ENCODE measurements around the gene LMX1A. TPM values are rescaled to one million over a fixed set of nuclear protein-coding genes. Genes with fewer than 3 reads are reported as not detected.

LMX1A gene
- total RNA-seq, 2 experiments from 2014 or later: not detected

- no peaks in the 10 kb centered on the region for H3K9me3 Mint-ChIP-seq (ENCODE audit: insufficient read depth)
- H3K36me3 Mint-ChIP-seq (ENCODE audit: low read depth): no peaks in the 10 kb centered on the region
- ATAC-seq (no peak), DNase-seq (no peak)
- ChIA-PET POLR2A (no interaction called here), CTCF (interaction anchor here (3.7 kb wide), 1 partner anchor 24 kb away, joined by 23 read pairs; no protein-coding TSS in a partner anchor)
- no peaks in the 10 kb centered on the region for H3K4me1 Mint-ChIP-seq (ENCODE audit: low read depth)
- no peak overlapping the region for H3K27ac Mint-ChIP-seq
- peaks cover 40% of the 10 kb centered on the region for H3K27me3 Mint-ChIP-seq (ENCODE audit: low read depth)
- no peak overlapping the region for H3K4me3 Mint-ChIP-seq
Measured at GRCh38 chr1:165344198-165344597, 12.3 kb downstream of the LMX1A start.

GRCh38 chr1:165342587-165342986 is 13.9 kb downstream of the LMX1A start:
- no peak for ATAC-seq
- no peaks in the 10 kb centered on the region for H3K9me3 Mint-ChIP-seq (ENCODE audit: insufficient read depth)
- no peaks in the 10 kb centered on the region for H3K36me3 Mint-ChIP-seq (ENCODE audit: low read depth)
- POLR2A ChIA-PET: no interaction called here
- DNase-seq: no peak
- CTCF ChIA-PET: interaction anchor here (3.7 kb wide), 1 partner anchor 26 kb away, joined by 23 read pairs; no protein-coding TSS in a partner anchor
- no peak overlapping the region for H3K4me3 Mint-ChIP-seq
- peaks cover 30% of the 10 kb centered on the region for H3K27me3 Mint-ChIP-seq (ENCODE audit: low read depth)
- no peak overlapping the region for H3K27ac Mint-ChIP-seq
- no peaks in the 10 kb centered on the region for H3K4me1 Mint-ChIP-seq (ENCODE audit: low read depth)

- H3K27me3 Mint-ChIP-seq (ENCODE audit: low read depth): peaks cover 26% of the 10 kb centered on the region
- ATAC-seq: no peak
- DNase-seq: no peak
- H3K36me3 Mint-ChIP-seq (ENCODE audit: low read depth): no peaks in the 10 kb centered on the region
- H3K9me3 Mint-ChIP-seq (ENCODE audit: insufficient read depth): no peaks in the 10 kb centered on the region
- ChIA-PET POLR2A (no interaction called here), CTCF (interaction anchor here (3.7 kb wide), 1 partner anchor 26 kb away, joined by 23 read pairs; no protein-coding TSS in a partner anchor)
- no peak overlapping the region for H3K27ac Mint-ChIP-seq
- H3K4me1 Mint-ChIP-seq (ENCODE audit: low read depth): no peaks in the 10 kb centered on the region
- H3K4me3 Mint-ChIP-seq: no peak overlapping the region
Measured at GRCh38 chr1:165342168-165342567, 14.3 kb downstream of the LMX1A start.

DNA sequence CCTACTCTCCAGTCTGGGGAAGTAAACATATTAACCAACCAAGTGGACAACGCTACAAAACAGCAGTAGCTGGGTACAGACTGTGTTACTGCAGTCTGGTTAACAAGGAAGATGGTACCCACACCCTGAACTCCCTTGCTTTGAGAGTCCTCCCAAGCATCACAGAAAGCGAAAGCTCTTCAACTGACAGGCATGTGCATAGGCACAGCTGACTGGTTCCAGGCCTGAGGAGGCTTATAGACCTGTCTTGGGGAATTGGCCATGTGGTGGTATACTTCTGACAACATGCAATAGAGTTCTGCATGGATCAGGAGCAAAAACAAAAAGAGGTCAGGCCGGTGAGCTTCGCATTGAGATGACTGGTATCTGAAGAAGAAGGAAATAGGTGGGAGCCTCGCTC is 17.4 kb downstream of the LMX1A start:
- Mint-ChIP-seq H3K27ac (no peak overlapping the region), H3K4me1 (ENCODE audit: low read depth) (no peaks in the 10 kb centered on the region), H3K9me3 (ENCODE audit: insufficient read depth) (no peaks in the 10 kb centered on the region), H3K4me3 (no peak overlapping the region), H3K36me3 (ENCODE audit: low read depth) (no peaks in the 10 kb centered on the region), H3K27me3 (ENCODE audit: low read depth) (peaks cover 11% of the 10 kb centered on the region)
- CTCF ChIA-PET: interaction anchor here (1.0 to 1.3 kb wide), 2 partner anchors 28 to 30 kb away, joined by 3 read pairs; no protein-coding TSS in a partner anchor
- ATAC-seq: no peak
- POLR2A ChIA-PET: no interaction called here
- no peak for DNase-seq

- DNase-seq: no peak
- ChIA-PET CTCF (no interaction called here), POLR2A (no interaction called here)
- Mint-ChIP-seq H3K27me3 (ENCODE audit: low read depth) (peaks cover 7% of the 10 kb centered on the region), H3K4me1 (ENCODE audit: low read depth) (no peaks in the 10 kb centered on the region), H3K27ac (no peak overlapping the region), H3K4me3 (no peak overlapping the region), H3K36me3 (ENCODE audit: low read depth) (no peaks in the 10 kb centered on the region), H3K9me3 (ENCODE audit: insufficient read depth) (no peaks in the 10 kb centered on the region)
- no peak for ATAC-seq
Measured at GRCh38 chr1:165330483-165330882, 26.0 kb downstream of the LMX1A start.

DNA sequence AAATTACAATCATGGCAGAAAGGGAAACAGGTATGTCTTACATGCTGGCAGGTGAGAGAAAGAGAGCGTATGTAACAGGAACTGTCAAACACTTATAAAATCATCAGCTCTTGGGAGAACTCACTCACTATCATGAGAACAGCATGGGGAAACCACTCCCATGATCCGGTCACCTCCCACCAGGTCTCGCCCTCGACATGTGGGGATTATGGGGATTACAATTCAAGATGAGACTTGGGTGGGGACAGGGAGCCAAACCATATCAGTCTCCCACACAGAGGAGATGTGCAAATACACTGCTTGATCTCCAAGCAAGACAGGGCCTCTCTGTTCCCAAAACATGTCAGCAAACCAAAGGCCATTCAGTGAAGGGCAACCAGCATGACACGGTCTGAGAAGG is 27.4 kb downstream of the LMX1A start:
- Mint-ChIP-seq H3K27me3 (ENCODE audit: low read depth) (peaks cover 11% of the 10 kb centered on the region), H3K27ac (no peak overlapping the region), H3K9me3 (ENCODE audit: insufficient read depth) (no peaks in the 10 kb centered on the region), H3K4me1 (ENCODE audit: low read depth) (no peaks in the 10 kb centered on the region), H3K36me3 (ENCODE audit: low read depth) (no peaks in the 10 kb centered on the region), H3K4me3 (no peak overlapping the region)
- ATAC-seq (no peak), DNase-seq (no peak)
- CTCF ChIA-PET: no interaction called here
- POLR2A ChIA-PET: no interaction called here

- Mint-ChIP-seq H3K9me3 (ENCODE audit: insufficient read depth) (no peaks in the 10 kb centered on the region), H3K4me3 (no peak overlapping the region), H3K27ac (no peak overlapping the region), H3K27me3 (ENCODE audit: low read depth) (peaks cover 11% of the 10 kb centered on the region), H3K4me1 (ENCODE audit: low read depth) (no peaks in the 10 kb centered on the region), H3K36me3 (ENCODE audit: low read depth) (no peaks in the 10 kb centered on the region)
- POLR2A ChIA-PET: no interaction called here
- CTCF ChIA-PET: no interaction called here
- DNase-seq (no peak), ATAC-seq (no peak)
Measured at GRCh38 chr1:165328136-165328535, 28.4 kb downstream of the LMX1A start.

GRCh38 chr1:165327538-165327937 is 29.0 kb downstream of the LMX1A start:
- POLR2A ChIA-PET: no interaction called here
- H3K36me3 Mint-ChIP-seq (ENCODE audit: low read depth): no peaks in the 10 kb centered on the region
- DNase-seq (no peak), ATAC-seq (no peak)
- H3K4me3 Mint-ChIP-seq: no peak overlapping the region
- no peaks in the 10 kb centered on the region for H3K4me1 Mint-ChIP-seq (ENCODE audit: low read depth)
- CTCF ChIA-PET: no interaction called here
- H3K27ac Mint-ChIP-seq: no peak overlapping the region
- peaks cover 11% of the 10 kb centered on the region for H3K27me3 Mint-ChIP-seq (ENCODE audit: low read depth)
- no peaks in the 10 kb centered on the region for H3K9me3 Mint-ChIP-seq (ENCODE audit: insufficient read depth)

DNA sequence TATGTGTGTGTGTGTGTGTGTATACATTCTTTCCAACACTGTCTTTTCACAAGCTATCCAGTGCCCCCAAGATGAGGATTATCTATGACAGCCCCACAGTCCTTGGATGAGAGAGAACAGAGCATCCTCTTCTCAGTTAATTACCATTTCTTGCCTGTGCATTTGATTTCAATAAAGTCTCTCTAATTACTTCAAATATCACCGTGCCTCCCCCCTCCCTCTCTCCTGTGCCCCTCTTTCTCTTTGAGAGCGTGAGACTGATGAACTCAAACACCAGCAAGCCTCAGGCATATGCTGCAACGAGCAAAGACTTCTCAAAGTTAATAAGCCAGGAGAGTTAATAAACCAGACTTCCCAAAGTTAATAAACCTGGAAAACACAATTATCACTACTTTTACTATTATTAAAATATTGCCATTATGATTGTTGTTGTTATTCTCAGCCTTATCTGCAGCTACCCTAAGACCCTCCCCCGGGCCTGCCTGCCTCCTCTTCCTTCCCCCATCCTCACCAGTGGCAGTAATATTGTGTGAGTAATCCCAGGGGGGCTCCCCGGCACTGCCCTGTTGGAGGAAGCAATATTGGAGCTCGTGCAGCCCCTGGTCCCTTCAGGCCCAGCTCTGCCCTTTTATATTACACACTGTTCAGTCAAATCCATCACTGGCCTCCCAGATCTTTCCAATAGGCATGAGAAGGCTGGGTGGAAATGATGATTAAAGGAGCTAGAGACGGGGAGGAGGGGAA is 30.9 kb downstream of the LMX1A start:
- Mint-ChIP-seq H3K9me3 (ENCODE audit: insufficient read depth) (no peaks in the 10 kb centered on the region), H3K27ac (no peak overlapping the region), H3K4me3 (no peak overlapping the region), H3K36me3 (ENCODE audit: low read depth) (no peaks in the 10 kb centered on the region), H3K4me1 (ENCODE audit: low read depth) (no peaks in the 10 kb centered on the region), H3K27me3 (ENCODE audit: low read depth) (peaks cover 17% of the 10 kb centered on the region)
- DNase-seq (no peak), ATAC-seq (no peak)
- ChIA-PET CTCF (no interaction called here), POLR2A (interaction anchor here (0.7 kb wide), 1 partner anchor 22 kb away, joined by 3 read pairs; no protein-coding TSS in a partner anchor)

GRCh38 chr1:165324050-165324449 is 32.5 kb downstream of the LMX1A start:
- Mint-ChIP-seq H3K4me1 (ENCODE audit: low read depth) (no peaks in the 10 kb centered on the region), H3K36me3 (ENCODE audit: low read depth) (no peaks in the 10 kb centered on the region), H3K4me3 (no peak overlapping the region), H3K27ac (no peak overlapping the region), H3K27me3 (ENCODE audit: low read depth) (peaks cover 14% of the 10 kb centered on the region), H3K9me3 (ENCODE audit: insufficient read depth) (no peaks in the 10 kb centered on the region)
- ChIA-PET POLR2A (no interaction called here), CTCF (no interaction called here)
- ATAC-seq (no peak), DNase-seq (no peak)

DNA sequence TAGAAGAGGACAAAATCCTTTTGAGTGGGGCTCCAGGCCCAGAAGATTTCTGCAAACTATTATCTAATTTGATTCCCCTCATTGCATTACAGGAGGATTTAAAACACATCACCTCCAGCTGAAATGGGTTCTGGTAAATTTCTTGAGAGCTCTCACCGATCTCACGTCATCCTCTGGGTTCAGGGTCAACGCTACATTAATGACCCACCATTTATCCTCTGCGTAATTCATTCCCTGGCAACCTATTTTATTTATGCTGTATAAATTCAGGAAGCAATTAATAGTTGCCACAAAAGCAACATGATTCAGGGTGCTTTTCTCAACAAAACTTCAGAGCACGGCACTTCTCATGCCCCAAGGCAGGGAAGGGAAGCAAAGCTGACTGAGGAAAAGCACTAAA is 38.9 kb downstream of the LMX1A start:
- peaks cover 8% of the 10 kb centered on the region for H3K27me3 Mint-ChIP-seq (ENCODE audit: low read depth)
- H3K4me1 Mint-ChIP-seq (ENCODE audit: low read depth): no peaks in the 10 kb centered on the region
- H3K4me3 Mint-ChIP-seq: no peak overlapping the region
- no peaks in the 10 kb centered on the region for H3K36me3 Mint-ChIP-seq (ENCODE audit: low read depth)
- DNase-seq: no peak
- H3K9me3 Mint-ChIP-seq (ENCODE audit: insufficient read depth): no peaks in the 10 kb centered on the region
- POLR2A ChIA-PET: no interaction called here
- no peak overlapping the region for H3K27ac Mint-ChIP-seq
- ATAC-seq: no peak
- CTCF ChIA-PET: no interaction called here

- DNase-seq: no peak
- Mint-ChIP-seq H3K27ac (no peak overlapping the region), H3K4me1 (ENCODE audit: low read depth) (no peaks in the 10 kb centered on the region), H3K36me3 (ENCODE audit: low read depth) (no peaks in the 10 kb centered on the region), H3K9me3 (ENCODE audit: insufficient read depth) (no peaks in the 10 kb centered on the region), H3K27me3 (ENCODE audit: low read depth) (peaks cover 5% of the 10 kb centered on the region), H3K4me3 (no peak overlapping the region)
- POLR2A ChIA-PET: no interaction called here
- ATAC-seq: no peak
- CTCF ChIA-PET: no interaction called here
Measured at GRCh38 chr1:165316153-165316772, 40.3 kb downstream of the LMX1A start.

Measured in activated CD8-positive, alpha-beta T cell treated with anti-CD3 and anti-CD28 coated beads, Interleukin-2, amount 10 ng/mL, durations not matched to agents 7 days and 5 days (primary cell).